ENCODE results near the gene ARNT2.

ARNT2 gene

DNA sequence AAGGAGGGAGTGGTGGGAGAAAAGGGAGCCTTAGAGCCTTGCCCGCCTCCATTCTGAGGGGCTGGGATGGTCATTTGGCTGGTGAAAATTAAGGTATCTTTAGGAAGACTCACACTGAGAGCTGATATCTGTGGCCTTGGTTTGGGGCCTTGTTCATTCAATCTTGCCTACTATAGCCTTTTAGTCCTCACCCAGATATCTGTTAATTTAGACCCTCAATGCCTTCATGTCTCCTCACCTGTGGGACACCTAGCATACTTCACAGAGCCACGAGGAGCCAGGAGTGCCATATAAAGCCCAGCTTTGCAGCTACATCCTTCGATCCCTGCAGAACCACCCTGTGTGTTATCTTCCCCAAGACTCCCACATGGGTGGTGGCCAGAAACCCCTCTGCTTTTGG is 4.7 kb upstream of the ARNT2 start:
- no peak overlapping the region for H2BK120ac ChIP-seq (ENCODE audit: low read depth, low read length)
- no peak overlapping the region for H2BK12ac ChIP-seq (ENCODE audit: low read length in 2 of 2)
- no peak overlapping the region for H4K8ac ChIP-seq (ENCODE audit: low read length)
- H3K18ac ChIP-seq (ENCODE audit: low read depth in 1 of 2, low read length in 2 of 2): no peak overlapping the region
- no peak overlapping the region for H3K9ac ChIP-seq (ENCODE audit: low read length)
- H3K27me3 ChIP-seq (ENCODE audit: control insufficient read depth in 1 of 2, insufficient read depth in 1 of 2, low read length in 2 of 2): peaks cover 0 to 84% of the 10 kb centered on the region in 2 experiments
- no peak overlapping the region for H2BK15ac ChIP-seq (ENCODE audit: low read depth, poor library complexity, severe bottlenecking)
- H2AK5ac ChIP-seq (ENCODE audit: low read length, severe bottlenecking): no peak overlapping the region
- DNase-seq: no peak
- H4K91ac ChIP-seq (ENCODE audit: low read length): no peak overlapping the region
- no peak overlapping the region for H3K4ac ChIP-seq (ENCODE audit: low read depth in 1 of 2, low read length in 2 of 2)
- no peaks in the 10 kb centered on the region for H3K9me3 ChIP-seq (ENCODE audit: control insufficient read depth, low read length)
- H2AFZ ChIP-seq (ENCODE audit: low read depth, low read length): no peak overlapping the region
- H3K23ac ChIP-seq (ENCODE audit: low read length in 2 of 2): no peak overlapping the region
- H3K79me1 ChIP-seq (replicated peaks; ENCODE audit: low read length, poor library complexity, severe bottlenecking): no peaks in the 10 kb centered on the region
- 74% methylated on average over 3 of the region's 3 CpGs for WGBS
- no peak overlapping the region for H3K27ac ChIP-seq (ENCODE audit: low read length, poor library complexity, severe bottlenecking)
- H3K14ac ChIP-seq (ENCODE audit: low read length in 2 of 2): no peak overlapping the region
- peaks cover 7% of the 10 kb centered on the region for H3K4me1 ChIP-seq (ENCODE audit: control insufficient read depth, insufficient read depth, low read depth, low read length)
- H3K4me2 ChIP-seq (ENCODE audit: low read length, poor library complexity, severe bottlenecking): no peak overlapping the region
- no peak overlapping the region for H3K4me3 ChIP-seq (ENCODE audit: insufficient read depth in 1 of 2, low read depth in 1 of 2, low read length in 2 of 2)
- no peak overlapping the region for H2BK5ac ChIP-seq (ENCODE audit: low read depth, low read length, poor library complexity, severe bottlenecking)
- no peaks in the 10 kb centered on the region for H3K36me3 ChIP-seq (ENCODE audit: control insufficient read depth in 1 of 2, insufficient read depth in 2 of 2, low read depth in 1 of 2, low read length in 2 of 2)

DNA sequence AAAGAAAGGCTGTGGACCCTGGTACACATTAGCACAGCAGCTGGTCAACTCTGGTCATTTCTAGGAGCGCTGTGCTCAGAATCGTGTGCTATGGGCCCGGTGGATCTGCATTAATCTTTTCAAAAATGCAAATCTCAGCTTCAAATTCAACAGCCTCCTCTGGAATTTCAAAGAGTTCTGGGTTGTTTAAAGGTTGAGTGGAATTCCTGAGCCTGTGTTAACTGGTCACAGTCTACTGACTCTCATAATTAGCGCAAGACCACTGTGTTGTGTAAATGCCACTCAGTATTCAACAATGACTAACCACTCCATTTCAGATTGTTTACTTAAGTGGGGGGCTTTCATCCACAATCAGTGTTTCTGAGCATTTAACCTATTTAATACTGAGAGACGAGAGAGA is 2.7 kb upstream of the ARNT2 start:
- Histone ChIP-seq H2BK15ac (ENCODE audit: low read depth, poor library complexity, severe bottlenecking) (no peak overlapping the region), H3K79me1 (replicated peaks; ENCODE audit: low read length, poor library complexity, severe bottlenecking) (peaks cover 3% of the 10 kb centered on the region), H4K91ac (ENCODE audit: low read length) (no peak overlapping the region), H3K9me3 (ENCODE audit: control insufficient read depth, low read length) (no peaks in the 10 kb centered on the region), H3K4me2 (ENCODE audit: low read length, poor library complexity, severe bottlenecking) (no peak overlapping the region), H3K4me3 (ENCODE audit: insufficient read depth in 1 of 2, low read depth in 1 of 2, low read length in 2 of 2) (no peak overlapping the region), H3K4me1 (ENCODE audit: control insufficient read depth, insufficient read depth, low read depth, low read length) (peaks cover 8% of the 10 kb centered on the region), H3K18ac (ENCODE audit: low read depth in 1 of 2, low read length in 2 of 2) (no peak overlapping the region), H3K36me3 (ENCODE audit: control insufficient read depth in 1 of 2, insufficient read depth in 2 of 2, low read depth in 1 of 2, low read length in 2 of 2) (no peaks in the 10 kb centered on the region), H2AK5ac (ENCODE audit: low read length, severe bottlenecking) (no peak overlapping the region), H3K27ac (ENCODE audit: low read length, poor library complexity, severe bottlenecking) (no peak overlapping the region), H3K4ac (ENCODE audit: low read depth in 1 of 2, low read length in 2 of 2) (no peak overlapping the region), H2BK5ac (ENCODE audit: low read depth, low read length, poor library complexity, severe bottlenecking) (no peak overlapping the region), H4K8ac (ENCODE audit: low read length) (no peak overlapping the region), H3K27me3 (ENCODE audit: control insufficient read depth in 1 of 2, insufficient read depth in 1 of 2, low read length in 2 of 2) (peaks cover 0 to 85% of the 10 kb centered on the region in 2 experiments), H2AFZ (ENCODE audit: low read depth, low read length) (no peak overlapping the region), H2BK120ac (ENCODE audit: low read depth, low read length) (no peak overlapping the region), H3K14ac (ENCODE audit: low read length in 2 of 2) (no peak overlapping the region), H2BK12ac (ENCODE audit: low read length in 2 of 2) (no peak overlapping the region), H3K23ac (ENCODE audit: low read length in 2 of 2) (no peak overlapping the region), H3K9ac (ENCODE audit: low read length) (no peak overlapping the region)
- DNase-seq: no peak
- WGBS: 89% methylated on average over 4 of the region's 5 CpGs

DNA sequence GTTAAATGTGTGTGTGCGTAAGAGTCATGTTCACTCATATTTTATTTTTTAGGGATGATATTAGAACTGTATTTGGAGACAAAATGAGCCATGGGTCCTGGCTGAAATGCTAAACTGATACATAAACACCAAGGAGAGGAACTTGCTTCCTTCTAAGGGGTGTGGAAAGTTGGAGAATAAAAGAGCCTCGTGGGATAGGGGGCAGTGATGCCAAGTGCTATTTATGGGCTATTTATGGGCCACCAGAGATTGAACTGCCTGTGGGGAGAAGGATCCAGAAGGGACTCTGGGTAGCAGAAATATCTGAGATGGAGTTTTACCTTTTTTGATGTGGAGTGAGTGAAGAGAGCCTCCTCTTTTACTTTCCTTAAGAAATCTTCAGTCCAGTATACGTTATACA is 1.8 kb upstream of the ARNT2 start:
- 85% methylated on average over 3 of the region's 3 CpGs for WGBS
- H3K18ac ChIP-seq (ENCODE audit: low read depth in 1 of 2, low read length in 2 of 2): no peak overlapping the region
- peaks cover 12% of the 10 kb centered on the region for H3K79me1 ChIP-seq (replicated peaks; ENCODE audit: low read length, poor library complexity, severe bottlenecking)
- no peak for DNase-seq
- no peak overlapping the region for H2AK5ac ChIP-seq (ENCODE audit: low read length, severe bottlenecking)
- no peak overlapping the region for H2BK120ac ChIP-seq (ENCODE audit: low read depth, low read length)
- no peak overlapping the region for H4K91ac ChIP-seq (ENCODE audit: low read length)
- H4K8ac ChIP-seq (ENCODE audit: low read length): no peak overlapping the region
- no peak overlapping the region for H3K23ac ChIP-seq (ENCODE audit: low read length in 2 of 2)
- H2BK15ac ChIP-seq (ENCODE audit: low read depth, poor library complexity, severe bottlenecking): no peak overlapping the region
- peaks cover 8% of the 10 kb centered on the region for H3K4me1 ChIP-seq (ENCODE audit: control insufficient read depth, insufficient read depth, low read depth, low read length)
- no peak overlapping the region for H3K27ac ChIP-seq (ENCODE audit: low read length, poor library complexity, severe bottlenecking)
- no peak overlapping the region for H3K4me3 ChIP-seq (ENCODE audit: insufficient read depth in 1 of 2, low read depth in 1 of 2, low read length in 2 of 2)
- H3K4ac ChIP-seq (ENCODE audit: low read depth in 1 of 2, low read length in 2 of 2): no peak overlapping the region
- H2BK5ac ChIP-seq (ENCODE audit: low read depth, low read length, poor library complexity, severe bottlenecking): no peak overlapping the region
- H3K14ac ChIP-seq (ENCODE audit: low read length in 2 of 2): no peak overlapping the region
- H3K9ac ChIP-seq (ENCODE audit: low read length): no peak overlapping the region
- no peaks in the 10 kb centered on the region for H3K9me3 ChIP-seq (ENCODE audit: control insufficient read depth, low read length)
- no peaks in the 10 kb centered on the region for H3K36me3 ChIP-seq (ENCODE audit: control insufficient read depth in 1 of 2, insufficient read depth in 2 of 2, low read depth in 1 of 2, low read length in 2 of 2)
- no peak overlapping the region for H3K4me2 ChIP-seq (ENCODE audit: low read length, poor library complexity, severe bottlenecking)
- H2BK12ac ChIP-seq (ENCODE audit: low read length in 2 of 2): no peak overlapping the region
- no peak overlapping the region for H2AFZ ChIP-seq (ENCODE audit: low read depth, low read length)
- peaks cover 0 to 87% of the 10 kb centered on the region in 2 experiments for H3K27me3 ChIP-seq (ENCODE audit: control insufficient read depth in 1 of 2, insufficient read depth in 1 of 2, low read length in 2 of 2)

DNA sequence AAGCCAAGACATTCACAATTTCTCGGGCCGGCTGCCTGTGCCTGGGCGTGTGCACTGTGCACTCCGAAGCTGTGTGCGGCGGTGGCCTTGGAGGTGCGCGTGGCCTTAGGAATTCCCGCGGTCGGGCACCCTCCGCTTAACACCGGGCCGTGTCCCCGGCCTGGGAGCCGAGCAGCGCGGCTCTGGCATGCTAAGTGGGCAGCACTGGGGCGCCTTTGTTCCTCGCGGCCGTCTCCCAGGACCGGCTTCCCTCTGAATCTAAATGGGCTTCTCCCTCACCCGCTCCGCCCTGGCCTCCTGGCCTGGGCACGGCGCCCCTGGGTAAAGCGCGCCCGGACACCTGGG is 498 bp upstream of the ARNT2 start:
- Histone ChIP-seq H3K4me1 (ENCODE audit: control insufficient read depth, insufficient read depth, low read depth, low read length) (peaks cover 8% of the 10 kb centered on the region), H2BK12ac (ENCODE audit: low read length in 2 of 2) (no peak overlapping the region), H3K4me3 (ENCODE audit: insufficient read depth in 1 of 2, low read depth in 1 of 2, low read length in 2 of 2) (peak overlapping the region; percentile 63 to 82), H3K14ac (ENCODE audit: low read length in 2 of 2) (no peak overlapping the region), H3K9me3 (ENCODE audit: control insufficient read depth, low read length) (no peaks in the 10 kb centered on the region), H2BK15ac (ENCODE audit: low read depth, poor library complexity, severe bottlenecking) (no peak overlapping the region), H2AFZ (ENCODE audit: low read depth, low read length) (peak overlapping the region; percentile 62), H3K4me2 (ENCODE audit: low read length, poor library complexity, severe bottlenecking) (peak overlapping the region; percentile 72), H3K27me3 (ENCODE audit: control insufficient read depth in 1 of 2, insufficient read depth in 1 of 2, low read length in 2 of 2) (peaks cover 0 to 86% of the 10 kb centered on the region in 2 experiments), H2BK120ac (ENCODE audit: low read depth, low read length) (no peak overlapping the region), H4K91ac (ENCODE audit: low read length) (no peak overlapping the region), H3K23ac (ENCODE audit: low read length in 2 of 2) (no peak overlapping the region), H2AK5ac (ENCODE audit: low read length, severe bottlenecking) (no peak overlapping the region), H3K18ac (ENCODE audit: low read depth in 1 of 2, low read length in 2 of 2) (no peak overlapping the region), H3K27ac (ENCODE audit: low read length, poor library complexity, severe bottlenecking) (no peak overlapping the region), H2BK5ac (ENCODE audit: low read depth, low read length, poor library complexity, severe bottlenecking) (no peak overlapping the region), H3K9ac (ENCODE audit: low read length) (no peak overlapping the region), H3K4ac (ENCODE audit: low read depth in 1 of 2, low read length in 2 of 2) (no peak overlapping the region), H3K79me1 (replicated peaks; ENCODE audit: low read length, poor library complexity, severe bottlenecking) (peaks cover 18% of the 10 kb centered on the region), H3K36me3 (ENCODE audit: control insufficient read depth in 1 of 2, insufficient read depth in 2 of 2, low read depth in 1 of 2, low read length in 2 of 2) (no peaks in the 10 kb centered on the region), H4K8ac (ENCODE audit: low read length) (no peak overlapping the region)
- DNase-seq: no peak
- 4% methylated on average over 29 of the region's 30 CpGs for WGBS

Data from mesenchymal stem cell (in vitro differentiated cells and primary cell).